GM20000 (cell line): ENCODE results near the gene GK.

Experiments used
- DNase-seq: peaks from one replicate; pipeline ENCODE4 v3.0.0; 2012; ENCODE audit warnings: low spot score
- CTCF ChIP-seq: IDR thresholded peaks from 2 replicates; pipeline ENCODE4 v1.5.1; 2012; ENCODE audit warnings: mild to moderate bottlenecking, control low read depth; ENCODE audit errors: extremely low read depth, missing control alignments

The GK gene

GRCh38 chrX:30689116-30689515 is 35.9 kb downstream of the GK start:
- no peak for TF ChIP-seq CTCF
- no peak for DNase-seq

DNA sequence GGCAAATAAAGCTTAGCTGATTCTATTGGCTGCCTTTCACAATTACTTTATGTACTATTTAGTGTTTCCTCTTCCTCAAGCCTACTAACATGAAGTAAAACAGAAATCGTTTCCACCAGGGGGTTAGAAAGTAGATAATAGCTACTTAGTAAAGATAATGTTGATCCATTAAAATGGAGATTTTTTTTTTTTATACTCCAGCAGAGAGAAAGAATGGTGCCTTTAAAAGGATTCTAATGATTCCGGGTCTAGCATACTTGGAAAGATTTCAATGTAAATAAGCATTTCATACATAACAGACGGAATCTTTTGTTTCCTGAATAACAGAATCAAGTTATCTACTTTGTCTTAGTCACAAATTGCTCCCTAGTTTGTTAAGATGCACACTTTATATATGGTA is 37.1 kb downstream of the GK start:
- no peak for TF ChIP-seq CTCF

GRCh38 chrX:30693999-30694650 is 40.9 kb downstream of the GK start:
- DNase-seq: no peak

More for the DNA sequence above, 37.1 kb downstream of the GK start:
- DNase-seq: no peak

DNA sequence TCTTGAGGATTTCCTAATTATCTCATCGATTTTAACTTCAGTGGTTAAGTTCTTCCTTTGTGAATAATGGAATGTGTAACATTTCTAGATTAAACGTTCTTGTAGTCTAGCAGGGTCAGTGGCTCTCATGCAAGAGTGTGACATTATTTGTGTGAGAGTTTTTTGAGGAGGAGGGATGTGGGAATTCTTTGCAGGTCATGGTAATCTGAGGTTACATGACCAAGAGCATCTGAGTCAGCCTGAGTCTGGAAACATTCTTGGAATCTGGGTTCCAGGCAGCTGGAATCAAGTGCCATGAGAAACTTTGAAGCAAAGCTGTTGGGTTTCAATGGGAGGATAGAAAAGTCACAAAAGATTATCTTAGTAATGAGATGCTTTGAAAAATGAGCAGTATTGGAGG is 49.5 kb downstream of the GK start:
- no peak for TF ChIP-seq CTCF
- DNase-seq: no peak

More at GRCh38 chrX:30693999-30694650, 40.9 kb downstream of the GK start:
- no peak for TF ChIP-seq CTCF

- no peak for DNase-seq
- no peak for TF ChIP-seq CTCF
Measured at GRCh38 chrX:30706216-30706775, 53.1 kb downstream of the GK start.

- DNase-seq: no peak
- no peak for TF ChIP-seq CTCF
Measured at GRCh38 chrX:30712214-30712613, 59.0 kb downstream of the GK start.

- DNase-seq: peak; percentile 55
- TF ChIP-seq CTCF: peak; percentile 8
Measured at GRCh38 chrX:30713061-30713525, 59.9 kb downstream of the GK start.
